Stomach (tissue), 9 donors: ENCODE data around the gene PRKD1. TPM values are rescaled to one million over a fixed set of nuclear protein-coding genes. Genes with fewer than 3 reads are reported as not detected.

ENCODE experiments used
- DNase-seq, 2 donors: peaks; one replicate each; pipeline versions ENCODE4 v3.0.0 to v3.0.0-alpha.2; 2013 to 2019
- H3K27ac ChIP-seq, 5 donors: fragments of 200-600 bp in 4 of 5; sonication (generic) in 4 of 5; one replicate each; pipeline ENCODE4 v1.5.1; 2013 to 2019; ENCODE audit warnings: mild to moderate bottlenecking in 1 of 5, moderate library complexity in 1 of 5
- H3K27me3 ChIP-seq, 3 donors: fragments of 200-600 bp; sonication (generic); one replicate each; pipeline ENCODE4 v1.5.1; 2017 to 2019; ENCODE audit warnings: mixed run types in 1 of 3
- H3K36me3 ChIP-seq, 4 donors: fragments of 200-600 bp; sonication (generic); 1 replicate in 3 of 4; 2 replicates in 1 of 4; pipeline ENCODE4 v1.5.1; 2016 to 2019
- H3K4me1 ChIP-seq, 4 donors: fragments of 200-600 bp; sonication (generic); one replicate each; pipeline ENCODE4 v1.5.1; 2016 to 2019
- H3K4me3 ChIP-seq, 4 donors: fragments of 200-600 bp; sonication (generic) in 3 of 4; one replicate each; pipeline ENCODE4 v1.5.1; 2016 to 2019; ENCODE audit warnings: mild to moderate bottlenecking in 1 of 4
- H3K9me3 ChIP-seq, 4 donors: fragments of 200-600 bp; sonication (generic); one replicate each; pipeline ENCODE4 v1.5.1; 2016 to 2019
- EP300 ChIP-seq: sonication (generic); formaldehyde crosslinking; IDR thresholded peaks from one replicate; pipeline ENCODE4 v1.6.1; 2017; ENCODE audit warnings: antibody characterized with exemption
- POLR2A ChIP-seq, 4 donors: fragments of 450-650 bp; IDR thresholded peaks; one replicate each; pipeline ENCODE4 v1.6.1; 2016; ENCODE audit warnings: antibody characterized with exemption in 4 of 4, control low read depth in 2 of 4, mild to moderate bottlenecking in 1 of 4, moderate library complexity in 1 of 4
- POLR2AphosphoS5 ChIP-seq, 3 donors: sonication (generic); formaldehyde crosslinking; IDR thresholded peaks; one replicate each; pipeline ENCODE4 v1.6.1; 2016; ENCODE audit warnings: antibody characterized with exemption in 3 of 3
- WGBS, 5 donors: extraction: QIAGEN DNeasy Blood & Tissue Kit in 3 of 5; methylation state at CpG; one replicate each; pipeline versions ENCODE4 v1.1.5 to v1.1.7; 2013 to 2018; 5-methylcytosine and 5-hydroxymethylcytosine counted together
- intact Hi-C: fragments of 100-400 bp; cut with DNase I; formaldehyde crosslinking; loops from one replicate; pipeline ENCODE4 v1.15.1; 2023; ENCODE audit warnings: low total_unique reads
- polyA plus RNA-seq, 3 donors: library from polyadenylated mRNA; stranded (reverse); fragments of 200-250 nt; gene quantifications; one replicate each; pipeline ENCODE4 v1.2.3, GENCODE V29; 2013
- total RNA-seq, 5 donors: library from RNA; depleted of rRNA; stranded (reverse); fragments of >200 nt; gene quantifications; one replicate each; pipeline versions ENCODE4 v1.1.0 to v1.2.3, GENCODE V29; 2014 to 2016
- TF ChIP-seq, protein P1 (sequence below), 7 experiments: fragments of 450-650 bp in 4 of 7; fragments of 200-600 bp in 3 of 7; sonication (generic) in 3 of 7; IDR thresholded peaks; one replicate each; pipeline ENCODE4 v1.5.1; 2016 to 2019; ENCODE audit warnings: antibody characterized with exemption in 7 of 7, control low read depth in 2 of 7, mild to moderate bottlenecking in 1 of 7
- donor health status: healthy with polysubstance abuse.
- donor health status: Bipolar disorder and iron deficiency.
- donor health status: healthy.

PRKD1 gene
- total and polyA plus RNA-seq, 8 donors = 1.6 to 26.6 (median 4.9) TPM

DNA sequence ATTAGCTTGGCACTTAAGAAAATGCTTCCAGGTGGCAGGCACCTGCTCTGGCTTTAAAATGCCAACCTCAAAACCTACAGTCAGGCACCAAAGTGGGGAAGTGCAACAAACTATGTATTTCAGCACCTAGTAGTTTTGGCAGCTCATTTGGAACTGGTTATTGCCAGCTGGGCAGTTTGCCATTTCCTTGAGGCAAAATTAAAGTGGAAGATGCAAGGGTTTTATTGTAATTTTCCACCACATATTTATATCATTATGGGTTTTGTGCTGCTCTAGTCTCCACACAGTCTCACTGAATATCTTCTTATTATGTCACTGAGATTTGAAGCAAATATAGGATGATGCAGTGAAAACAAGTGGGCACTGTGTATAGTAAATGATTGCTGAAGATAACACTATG lies 117.0 kb downstream of the PRKD1 start:
- peak; percentile 12 to 38 for DNase-seq
- Histone ChIP-seq H3K4me3 (no peak overlapping the region), H3K36me3 (no peaks in the 10 kb centered on the region), H3K4me1 (peaks cover 21 to 46% (median 33%) of the 10 kb centered on the region in 4 donors), H3K27me3 (no peaks in the 10 kb centered on the region), H3K27ac (no peak overlapping the region), H3K9me3 (no peaks in the 10 kb centered on the region)
- intact Hi-C loops = no loop called here
- TF ChIP-seq POLR2AphosphoS5 (IDR thresholded peaks at IDR 0.05) (no peak), POLR2A (IDR thresholded peaks at IDR 0.05) (no peak), EP300 (no peak)
- TF ChIP-seq, protein P1, sequence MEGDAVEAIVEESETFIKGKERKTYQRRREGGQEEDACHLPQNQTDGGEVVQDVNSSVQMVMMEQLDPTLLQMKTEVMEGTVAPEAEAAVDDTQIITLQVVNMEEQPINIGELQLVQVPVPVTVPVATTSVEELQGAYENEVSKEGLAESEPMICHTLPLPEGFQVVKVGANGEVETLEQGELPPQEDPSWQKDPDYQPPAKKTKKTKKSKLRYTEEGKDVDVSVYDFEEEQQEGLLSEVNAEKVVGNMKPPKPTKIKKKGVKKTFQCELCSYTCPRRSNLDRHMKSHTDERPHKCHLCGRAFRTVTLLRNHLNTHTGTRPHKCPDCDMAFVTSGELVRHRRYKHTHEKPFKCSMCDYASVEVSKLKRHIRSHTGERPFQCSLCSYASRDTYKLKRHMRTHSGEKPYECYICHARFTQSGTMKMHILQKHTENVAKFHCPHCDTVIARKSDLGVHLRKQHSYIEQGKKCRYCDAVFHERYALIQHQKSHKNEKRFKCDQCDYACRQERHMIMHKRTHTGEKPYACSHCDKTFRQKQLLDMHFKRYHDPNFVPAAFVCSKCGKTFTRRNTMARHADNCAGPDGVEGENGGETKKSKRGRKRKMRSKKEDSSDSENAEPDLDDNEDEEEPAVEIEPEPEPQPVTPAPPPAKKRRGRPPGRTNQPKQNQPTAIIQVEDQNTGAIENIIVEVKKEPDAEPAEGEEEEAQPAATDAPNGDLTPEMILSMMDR (IDR thresholded peaks at IDR 0.05) = no peak

DNA sequence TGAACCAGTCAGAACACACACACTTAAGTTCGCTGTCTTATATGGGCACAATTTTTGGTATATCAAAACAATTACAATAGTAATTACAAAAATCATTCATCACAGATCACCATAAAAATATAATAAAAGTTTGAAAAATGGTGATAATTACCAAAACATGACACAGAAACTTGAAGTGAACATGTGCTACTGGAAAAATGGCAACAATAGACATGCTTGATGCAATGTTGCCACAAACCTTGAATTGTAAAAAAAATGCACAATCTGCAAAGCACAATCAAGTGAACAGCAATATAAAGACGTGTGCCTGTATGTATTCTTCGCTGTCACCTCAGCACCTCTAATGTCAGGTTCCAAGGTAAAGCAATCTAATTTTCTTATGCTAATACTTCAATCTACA lies 117.6 kb downstream of the PRKD1 start:
- TF ChIP-seq EP300 (no peak), POLR2AphosphoS5 (IDR thresholded peaks at IDR 0.05) (no peak), POLR2A (IDR thresholded peaks at IDR 0.05) (no peak)
- TF ChIP-seq, protein P1 (IDR thresholded peaks at IDR 0.05) = no peak
- intact Hi-C loops = no loop called here
- peak overlapping the region in 1 of 5 donors; percentile 12 for H3K27ac ChIP-seq
- no peak for DNase-seq
- H3K9me3 ChIP-seq = no peaks in the 10 kb centered on the region
- no peaks in the 10 kb centered on the region for H3K36me3 ChIP-seq
- 54 to 65% (median 58%) methylated on average over 3 of the region's 3 CpGs for WGBS, 5 donors
- H3K4me3 ChIP-seq = no peak overlapping the region
- H3K4me1 ChIP-seq = peaks cover 21 to 52% (median 36%) of the 10 kb centered on the region in 4 donors
- H3K27me3 ChIP-seq = no peaks in the 10 kb centered on the region

DNA sequence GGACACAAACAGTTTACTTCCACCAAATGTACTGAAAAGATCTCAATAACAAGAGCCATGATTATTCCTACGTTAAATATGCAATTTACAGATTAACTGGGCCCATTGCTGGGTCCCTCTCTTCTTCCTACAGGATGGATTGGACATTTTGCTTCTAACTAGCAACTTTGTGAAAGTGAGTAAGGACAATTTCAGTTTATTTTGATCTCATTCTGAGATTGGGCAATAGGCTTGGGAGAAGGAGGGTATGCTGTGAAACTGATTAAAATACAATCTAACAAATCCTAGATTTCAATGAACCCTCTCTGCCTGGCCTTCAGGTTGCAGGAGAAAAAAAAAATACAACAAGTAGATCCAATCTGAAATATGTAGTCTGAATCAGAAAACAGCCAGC lies 121.5 kb downstream of the PRKD1 start:
- TF ChIP-seq POLR2A (IDR thresholded peaks at IDR 0.05) = no peak
- no peak overlapping the region for H3K4me3 ChIP-seq
- DNase-seq = no peak
- no peaks in the 10 kb centered on the region for H3K9me3 ChIP-seq
- intact Hi-C loops = no loop called here
- WGBS, 5 donors = 68 to 89% (median 86%) methylated on average over 1 of the region's 1 CpG
- peaks cover 7 to 43% (median 26%) of the 10 kb centered on the region in 4 donors for H3K4me1 ChIP-seq
- no peaks in the 10 kb centered on the region for H3K27me3 ChIP-seq
- no peak overlapping the region for H3K27ac ChIP-seq
- no peaks in the 10 kb centered on the region for H3K36me3 ChIP-seq

DNA sequence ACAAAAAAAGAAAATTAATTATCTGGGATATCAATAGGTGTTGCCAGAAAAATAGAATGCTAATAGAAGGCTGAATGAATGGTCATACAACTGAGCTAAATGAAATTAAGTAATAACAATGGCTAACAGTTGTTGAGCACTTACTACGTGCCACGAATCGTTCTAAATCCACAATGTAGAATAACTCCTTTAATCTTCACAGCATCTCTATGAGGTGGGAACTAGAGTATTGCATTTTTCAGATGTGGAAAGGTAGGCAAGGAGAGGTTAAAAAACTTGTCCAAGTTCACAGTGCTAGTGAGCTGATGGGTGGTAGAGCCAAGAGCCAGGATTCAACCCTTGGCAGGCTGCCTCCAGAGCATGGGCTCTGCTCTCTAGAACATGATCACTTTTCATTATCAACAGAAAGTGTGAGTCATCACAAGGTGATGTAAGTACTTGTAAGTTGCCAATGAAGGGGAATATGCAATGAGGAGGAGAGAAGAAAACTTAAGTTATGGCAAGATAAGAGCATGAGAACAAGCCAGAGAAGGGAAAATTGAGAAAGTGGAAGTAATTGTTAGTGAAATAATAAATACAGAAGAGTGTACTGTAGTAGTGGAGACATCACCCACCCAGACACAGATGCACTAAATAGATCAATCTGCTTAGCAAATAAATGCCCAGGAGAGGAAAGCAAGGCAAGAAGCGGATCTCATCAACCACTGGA lies 122.1 kb downstream of the PRKD1 start:
- TF ChIP-seq POLR2AphosphoS5 (IDR thresholded peaks at IDR 0.05) = peak in 2 of 3 donors; percentile 41 to 76
- TF ChIP-seq POLR2A (IDR thresholded peaks at IDR 0.05) = no peak
- TF ChIP-seq, protein P1 (IDR thresholded peaks at IDR 0.05) = no peak
- TF ChIP-seq EP300 = no peak
- Histone ChIP-seq H3K27ac (no peak overlapping the region), H3K36me3 (no peaks in the 10 kb centered on the region), H3K27me3 (no peaks in the 10 kb centered on the region), H3K4me3 (no peak overlapping the region), H3K9me3 (no peaks in the 10 kb centered on the region), H3K4me1 (peaks cover 7 to 38% (median 21%) of the 10 kb centered on the region in 4 donors)
- intact Hi-C loops = no loop called here
- DNase-seq = peak; percentile 60 to 73
- 88 to 96% (median 90%) methylated on average over 4 of the region's 4 CpGs for WGBS, 5 donors
